Activated gamma-delta T cell (primary cell): ENCODE results near the gene WBP4.
"Not testable (repeated sequence)": the region's sequence is repeated elsewhere in the genome, so short reads cannot be mapped to it uniquely, and the experiment has no call there.

Source experiments
- DNase-seq: peaks from one replicate; lab custom pipeline; 2025; lab: John Stamatoyannopoulos, UW

The WBP4 gene

GRCh38 chr13:41085961-41086585 is 24.8 kb downstream of the WBP4 start:
- DNase-seq = no peak

- DNase-seq = not testable (repeated sequence)
These were observed 34.4 kb downstream of the WBP4 start for GRCh38 chr13:41095681-41096080.

- no peak for DNase-seq
These were observed 37.5 kb downstream of the WBP4 start for GRCh38 chr13:41098761-41099160.

GRCh38 chr13:41099986-41100385 is 38.7 kb downstream of the WBP4 start:
- no peak for DNase-seq

- DNase-seq = no peak
These were observed 45.8 kb downstream of the WBP4 start for GRCh38 chr13:41107104-41107571.

- DNase-seq = no peak
These were observed 46.3 kb downstream of the WBP4 start for GRCh38 chr13:41107584-41108014.

- no peak for DNase-seq
These were observed 50.1 kb downstream of the WBP4 start for GRCh38 chr13:41111454-41111853.

- no peak for DNase-seq
These were observed 56.6 kb downstream of the WBP4 start for GRCh38 chr13:41117869-41118268.

GRCh38 chr13:41122838-41123237 is 61.5 kb downstream of the WBP4 start:
- DNase-seq = no peak

- no peak for DNase-seq
These were observed 66.4 kb downstream of the WBP4 start for GRCh38 chr13:41127701-41128100.

GRCh38 chr13:41130356-41130755 is 69.0 kb downstream of the WBP4 start:
- DNase-seq = no peak

GRCh38 chr13:41131189-41131588 is 69.9 kb downstream of the WBP4 start:
- not testable (repeated sequence) for DNase-seq

- DNase-seq = not testable (repeated sequence)
These were observed 70.6 kb downstream of the WBP4 start for GRCh38 chr13:41131660-41132511.

- DNase-seq = peak; percentile 80
These were observed 71.3 kb downstream of the WBP4 start, which contains the start of gene KBTBD6 for GRCh38 chr13:41132512-41133152. Gene KBTBD6 (minus strand): TSS chr13:41132802. CDS start chr13:41132511, 291 bp downstream.
